Body of pancreas (tissue), 4 donors: ENCODE data around the gene FOXO3.

Source experiments
- CTCF ChIP-seq, 7 experiments: fragments of 450-650 bp in 4 of 7; fragments of 200-600 bp in 3 of 7; sonication (generic) in 3 of 7; IDR thresholded peaks; one replicate each; pipeline ENCODE4 v1.5.1; 2016 to 2019; ENCODE audit warnings: antibody characterized with exemption in 7 of 7
- POLR2A ChIP-seq, 3 donors: fragments of 450-650 bp; IDR thresholded peaks; one replicate each; pipeline ENCODE4 v1.6.1; 2016; ENCODE audit warnings: antibody characterized with exemption in 3 of 3, mild to moderate bottlenecking in 2 of 3

DNA sequence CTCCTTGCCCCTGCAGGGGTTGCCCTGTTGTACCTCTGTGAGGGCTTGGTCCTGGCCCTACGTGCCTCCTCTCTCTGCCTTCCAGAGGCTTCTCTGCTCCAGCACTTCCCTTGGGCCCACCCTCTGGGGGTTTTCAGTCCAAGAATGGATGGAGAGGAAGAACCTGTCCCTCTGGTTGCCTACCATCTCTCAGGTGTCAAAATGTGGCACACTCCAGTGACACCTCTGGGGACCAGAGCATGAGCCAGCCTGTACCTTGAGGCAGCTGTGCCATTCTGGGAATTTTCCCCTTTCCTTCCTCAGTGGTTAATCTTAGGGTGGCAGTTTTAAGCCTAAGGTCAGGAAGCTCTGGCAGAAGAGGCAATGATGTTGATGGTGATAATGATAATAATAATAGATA is 172.3 kb downstream of the FOXO3 start:
- TF ChIP-seq POLR2A (IDR thresholded peaks at IDR 0.05) (no peak), CTCF (IDR thresholded peaks at IDR 0.05) (no peak)
